ENCODE results near the gene PRSS1.

PRSS1 gene

GRCh38 chr7:142796501-142797390, 47.5 kb downstream of the PRSS1 start:
- DNase-seq, result no peak

- DNase-seq, result no peak
These were observed 48.4 kb downstream of the PRSS1 start for GRCh38 chr7:142797391-142798377.

GRCh38 chr7:142798451-142799436, 49.5 kb downstream of the PRSS1 start:
- no peak for DNase-seq

- no peak for DNase-seq
These were observed 50.2 kb downstream of the PRSS1 start for GRCh38 chr7:142799437-142799835.

GRCh38 chr7:142800088-142800487, 50.8 kb downstream of the PRSS1 start:
- DNase-seq, result no peak

GRCh38 chr7:142800699-142801260, 51.5 kb downstream of the PRSS1 start:
- no peak for DNase-seq

DNA sequence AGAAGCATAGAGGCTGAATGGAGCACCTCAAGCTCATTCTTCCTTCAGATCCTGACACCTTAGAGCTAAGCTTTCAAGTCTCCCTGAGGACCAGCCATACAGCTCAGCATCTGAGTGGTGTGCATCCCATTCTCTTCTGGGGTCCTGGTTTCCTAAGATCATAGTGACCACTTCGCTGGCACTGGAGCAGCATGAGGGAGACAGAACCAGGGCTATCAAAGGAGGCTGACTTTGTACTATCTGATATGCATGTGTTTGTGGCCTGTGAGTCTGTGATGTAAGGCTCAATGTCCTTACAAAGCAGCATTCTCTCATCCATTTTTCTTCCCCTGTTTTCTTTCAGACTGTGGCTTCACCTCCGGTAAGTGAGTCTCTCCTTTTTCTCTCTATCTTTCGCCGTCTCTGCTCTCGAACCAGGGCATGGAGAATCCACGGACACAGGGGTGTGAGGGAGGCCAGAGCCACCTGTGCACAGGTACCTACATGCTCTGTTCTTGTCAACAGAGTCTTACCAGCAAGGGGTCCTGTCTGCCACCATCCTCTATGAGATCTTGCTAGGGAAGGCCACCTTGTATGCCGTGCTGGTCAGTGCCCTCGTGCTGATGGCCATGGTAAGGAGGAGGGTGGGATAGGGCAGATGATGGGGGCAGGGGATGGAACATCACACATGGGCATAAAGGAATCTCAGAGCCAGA, 52.5 kb downstream of the PRSS1 start:
- no peak for DNase-seq

DNA sequence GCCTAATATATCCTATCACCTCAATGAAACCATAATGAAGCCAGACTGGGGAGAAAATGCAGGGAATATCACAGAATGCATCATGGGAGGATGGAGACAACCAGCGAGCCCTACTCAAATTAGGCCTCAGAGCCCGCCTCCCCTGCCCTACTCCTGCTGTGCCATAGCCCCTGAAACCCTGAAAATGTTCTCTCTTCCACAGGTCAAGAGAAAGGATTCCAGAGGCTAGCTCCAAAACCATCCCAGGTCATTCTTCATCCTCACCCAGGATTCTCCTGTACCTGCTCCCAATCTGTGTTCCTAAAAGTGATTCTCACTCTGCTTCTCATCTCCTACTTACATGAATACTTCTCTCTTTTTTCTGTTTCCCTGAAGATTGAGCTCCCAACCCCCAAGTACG, 53.0 kb downstream of the PRSS1 start:
- DNase-seq, result no peak
